ENCODE data around the gene RAB10. TPM values are rescaled to one million over a fixed set of nuclear protein-coding genes. Genes with fewer than 3 reads are reported as not detected.
A peak's percentile ranks its signal among the peaks of the same experiment; 100 is the strongest.
"Not testable (repeated sequence)": the region's sequence is repeated elsewhere in the genome, so short reads cannot be mapped to it uniquely, and the experiment has no call there.

The RAB10 gene
- total and polyA plus RNA-seq, 8 donors = 22.2 to 591 (median 71.7) TPM

DNA sequence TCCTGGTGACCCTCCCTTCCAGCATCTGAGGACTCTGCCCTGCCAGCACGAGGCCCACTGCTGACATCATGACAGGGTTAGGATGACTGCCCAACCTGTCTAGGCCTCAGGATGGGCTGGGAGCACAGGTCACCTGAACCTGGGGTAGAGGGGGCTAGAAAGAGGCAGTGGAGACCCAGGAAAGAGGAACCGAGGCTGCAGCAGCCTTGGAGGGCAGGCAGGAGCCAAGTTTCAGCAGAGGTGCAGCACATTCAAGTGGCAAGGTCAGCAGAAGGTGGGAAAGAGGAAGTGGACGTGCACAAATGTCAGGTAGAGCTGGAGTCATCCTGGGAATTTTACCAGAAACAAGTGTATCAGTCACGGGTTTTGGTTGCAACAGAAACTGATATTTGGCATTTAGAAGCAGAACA, 13.6 kb upstream of the RAB10 start:
- Histone ChIP-seq H3K4me3 (no peak overlapping the region), H3K27ac (no peak overlapping the region)
- TF ChIP-seq, protein P1, sequence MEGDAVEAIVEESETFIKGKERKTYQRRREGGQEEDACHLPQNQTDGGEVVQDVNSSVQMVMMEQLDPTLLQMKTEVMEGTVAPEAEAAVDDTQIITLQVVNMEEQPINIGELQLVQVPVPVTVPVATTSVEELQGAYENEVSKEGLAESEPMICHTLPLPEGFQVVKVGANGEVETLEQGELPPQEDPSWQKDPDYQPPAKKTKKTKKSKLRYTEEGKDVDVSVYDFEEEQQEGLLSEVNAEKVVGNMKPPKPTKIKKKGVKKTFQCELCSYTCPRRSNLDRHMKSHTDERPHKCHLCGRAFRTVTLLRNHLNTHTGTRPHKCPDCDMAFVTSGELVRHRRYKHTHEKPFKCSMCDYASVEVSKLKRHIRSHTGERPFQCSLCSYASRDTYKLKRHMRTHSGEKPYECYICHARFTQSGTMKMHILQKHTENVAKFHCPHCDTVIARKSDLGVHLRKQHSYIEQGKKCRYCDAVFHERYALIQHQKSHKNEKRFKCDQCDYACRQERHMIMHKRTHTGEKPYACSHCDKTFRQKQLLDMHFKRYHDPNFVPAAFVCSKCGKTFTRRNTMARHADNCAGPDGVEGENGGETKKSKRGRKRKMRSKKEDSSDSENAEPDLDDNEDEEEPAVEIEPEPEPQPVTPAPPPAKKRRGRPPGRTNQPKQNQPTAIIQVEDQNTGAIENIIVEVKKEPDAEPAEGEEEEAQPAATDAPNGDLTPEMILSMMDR (IDR thresholded peaks at IDR 0.05) = no peak
- TF ChIP-seq POLR2A (IDR thresholded peaks at IDR 0.05) (no peak), EP300 (IDR thresholded peaks at IDR 0.05) (no peak), POLR2AphosphoS5 (IDR thresholded peaks at IDR 0.05) (no peak)

DNA sequence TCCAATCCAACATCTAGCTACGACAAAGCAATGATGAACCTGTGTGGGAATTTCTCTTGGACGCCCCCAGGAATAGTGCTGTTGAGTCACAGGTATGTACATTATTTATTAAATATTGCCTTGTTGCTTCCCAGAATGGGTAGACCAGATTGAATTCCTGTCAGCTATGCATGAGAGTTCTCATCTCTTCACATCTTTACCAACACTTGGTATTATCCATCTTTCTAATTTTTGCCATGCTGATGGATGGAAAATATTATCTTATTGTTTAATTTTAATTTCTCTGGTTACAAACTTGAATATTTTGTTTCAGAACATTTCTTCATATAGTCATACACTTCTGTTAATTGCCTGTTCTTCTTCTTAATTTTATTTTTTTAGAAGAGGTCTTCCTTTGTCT, 9.6 kb upstream of the RAB10 start:
- H3K4me1 ChIP-seq = peaks cover 0 to 6% (median 0%) of the 10 kb centered on the region in 4 donors
- 87 to 99% (median 95%) methylated on average over 2 of the region's 2 CpGs for WGBS, 5 donors
- intact Hi-C loops (cut with DNase I; ENCODE audit: low total_unique reads) = no loop called here

More for the DNA sequence above, 13.6 kb upstream of the RAB10 start:
- DNase-seq = peak in 1 of 2 donors; percentile 23
- H3K27me3 ChIP-seq = no peaks in the 10 kb centered on the region
- intact Hi-C loops (cut with DNase I; ENCODE audit: low total_unique reads) = no loop called here
- peaks cover 10 to 45% (median 24%) of the 10 kb centered on the region in 4 donors for H3K4me1 ChIP-seq
- no peaks in the 10 kb centered on the region for H3K9me3 ChIP-seq
- H3K36me3 ChIP-seq = no peaks in the 10 kb centered on the region
- 66 to 87% (median 76%) methylated on average over 4 of the region's 4 CpGs for WGBS, 5 donors

DNA sequence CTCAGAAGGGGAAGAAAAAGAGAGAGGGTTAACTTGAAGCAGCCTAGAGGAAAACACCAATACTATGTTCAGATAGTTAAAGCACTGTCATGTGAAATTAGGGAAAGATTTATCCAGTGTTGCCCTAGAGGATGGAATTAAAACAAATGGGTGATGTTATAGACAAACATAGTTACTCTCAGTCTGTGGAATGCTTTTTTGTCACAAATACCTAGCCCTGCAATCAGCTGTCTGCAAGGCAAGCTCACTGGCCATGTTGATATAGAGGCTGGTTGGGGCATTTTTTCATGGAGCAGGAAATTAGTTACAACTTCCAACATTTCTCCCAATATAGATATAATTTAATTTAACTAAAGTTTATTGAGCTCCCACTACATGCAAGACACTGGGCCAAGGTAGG, 8.4 kb upstream of the RAB10 start:
- H3K36me3 ChIP-seq = no peaks in the 10 kb centered on the region

More for the DNA sequence above, 9.6 kb upstream of the RAB10 start:
- TF ChIP-seq EP300 (IDR thresholded peaks at IDR 0.05) = no peak
- no peak for TF ChIP-seq POLR2AphosphoS5 (IDR thresholded peaks at IDR 0.05)
- TF ChIP-seq, protein P1 (IDR thresholded peaks at IDR 0.05) = no peak
- no peak for TF ChIP-seq POLR2A (IDR thresholded peaks at IDR 0.05)
- Histone ChIP-seq H3K4me3 (no peak overlapping the region), H3K36me3 (no peaks in the 10 kb centered on the region), H3K27ac (no peak overlapping the region), H3K9me3 (no peaks in the 10 kb centered on the region), H3K27me3 (no peaks in the 10 kb centered on the region)
- DNase-seq = no peak

DNA sequence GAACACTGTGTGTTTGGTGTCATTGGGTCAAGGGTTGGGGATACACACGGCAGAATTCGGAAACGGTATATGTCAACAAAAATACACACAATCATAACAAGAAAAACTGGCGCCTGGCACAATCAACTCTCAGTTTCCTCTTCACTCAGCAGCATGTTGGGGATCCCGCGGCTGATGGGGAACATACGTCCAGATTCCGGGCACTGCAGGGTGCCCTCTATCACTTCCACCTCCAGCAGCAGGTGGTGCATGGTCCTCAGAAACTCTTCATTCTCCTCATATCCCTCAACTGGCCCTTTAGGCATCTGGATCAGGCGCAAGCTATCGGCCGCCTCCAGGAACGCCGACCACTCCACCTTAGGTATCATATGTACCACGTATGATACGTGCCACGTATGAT, 5.8 kb upstream of the RAB10 start:
- H3K27me3 ChIP-seq; DNase-seq; H3K27ac ChIP-seq; H3K4me3 ChIP-seq; intact Hi-C loops (cut with DNase I; ENCODE audit: low total_unique reads); H3K9me3 ChIP-seq; H3K36me3 ChIP-seq: not testable (repeated sequence)
- 90 to 96% (median 91%) methylated on average over 16 of the region's 16 CpGs for WGBS, 5 donors
- peaks cover 0 to 13% (median 7%) of the 10 kb centered on the region in 4 donors for H3K4me1 ChIP-seq

More for the DNA sequence above, 8.4 kb upstream of the RAB10 start:
- no peak for TF ChIP-seq POLR2A (IDR thresholded peaks at IDR 0.05)
- no peak for DNase-seq
- Histone ChIP-seq H3K27me3 (no peaks in the 10 kb centered on the region), H3K4me1 (no peaks in the 10 kb centered on the region), H3K9me3 (no peaks in the 10 kb centered on the region), H3K4me3 (no peak overlapping the region), H3K27ac (no peak overlapping the region)
- intact Hi-C loops (cut with DNase I; ENCODE audit: low total_unique reads) = no loop called here

DNA sequence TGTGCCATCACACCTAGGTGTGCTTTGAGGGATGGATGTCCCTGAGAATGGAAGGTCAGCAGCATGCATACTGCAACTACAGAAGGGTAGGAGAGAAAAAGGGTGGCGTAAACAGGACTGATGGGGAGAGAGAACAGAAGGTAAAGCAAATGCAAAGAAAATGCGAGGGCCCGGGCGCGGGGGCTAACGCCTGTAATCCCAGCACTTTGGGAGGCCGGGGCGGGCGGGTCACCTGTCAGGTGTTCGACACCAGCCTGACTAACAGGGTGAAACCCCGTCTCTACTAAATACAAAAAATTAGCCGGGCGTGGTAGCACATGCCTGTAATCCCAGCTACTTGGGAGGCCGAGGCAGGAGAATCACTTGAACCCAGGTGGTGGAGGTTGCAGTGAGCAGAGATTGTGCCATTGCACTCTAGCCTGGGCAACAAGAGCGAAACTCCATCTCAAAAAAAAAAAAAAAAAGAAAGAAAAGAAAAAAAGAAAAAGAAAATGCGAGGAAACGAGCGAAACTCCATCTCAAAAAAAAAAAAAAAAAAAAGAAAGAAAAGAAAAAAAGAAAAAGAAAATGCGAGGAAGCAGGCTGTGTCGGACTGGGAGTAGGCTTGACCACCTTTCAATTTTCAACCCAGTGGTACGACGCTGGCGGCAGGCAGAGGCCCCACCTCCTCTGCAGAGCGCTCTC, 1.2 kb upstream of the RAB10 start:
- Histone ChIP-seq H3K4me1 (peaks cover 18 to 40% (median 32%) of the 10 kb centered on the region in 4 donors), H3K27ac (peak overlapping the region; percentile 97 to 99 (median 99)), H3K4me3 (peak overlapping the region; percentile 82 to 93 (median 91))
- H3K27me3 ChIP-seq; H3K36me3 ChIP-seq; intact Hi-C loops (cut with DNase I; ENCODE audit: low total_unique reads); H3K9me3 ChIP-seq: not testable (repeated sequence)
- peak in 1 of 2 donors; percentile 22 for DNase-seq
- 18 to 44% (median 20%) methylated on average over 22 to 24 of the region's 24 CpGs for WGBS, 5 donors

DNA sequence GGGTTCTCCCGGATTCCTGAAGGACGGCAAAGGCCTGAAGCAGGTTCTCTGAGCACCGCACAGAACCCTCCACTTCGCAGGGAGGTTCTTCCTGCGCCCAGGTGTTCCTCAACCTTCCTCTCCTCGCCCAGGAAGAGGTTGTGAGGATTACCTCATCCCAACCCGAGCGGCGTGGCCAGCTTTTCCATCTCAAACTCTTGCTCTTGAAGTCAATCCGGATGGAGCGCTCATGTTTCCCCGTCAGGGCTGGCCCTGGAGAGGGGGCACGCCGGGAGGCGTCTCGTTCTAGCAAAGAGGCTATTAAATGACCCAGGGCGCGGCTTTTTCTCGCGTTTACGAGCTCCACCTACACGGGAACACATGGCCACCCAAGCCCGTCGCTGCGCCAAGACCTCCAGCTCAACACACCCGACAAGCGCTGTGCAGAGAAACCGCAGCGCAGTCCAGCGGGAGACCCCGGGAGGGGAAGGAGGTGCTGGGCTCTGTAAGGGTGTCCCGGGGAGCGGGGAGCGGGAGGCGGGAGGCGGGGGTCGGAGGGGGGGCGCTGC, 540 bp upstream of the RAB10 start:
- Histone ChIP-seq H3K27me3 (no peaks in the 10 kb centered on the region), H3K27ac (peak overlapping the region; percentile 97 to 99 (median 99)), H3K4me3 (peak overlapping the region; percentile 82 to 93 (median 91)), H3K4me1 (peaks cover 20 to 46% (median 38%) of the 10 kb centered on the region in 4 donors), H3K9me3 (no peaks in the 10 kb centered on the region), H3K36me3 (peaks cover 0 to 12% (median 5%) of the 10 kb centered on the region in 4 donors)
- intact Hi-C loops (cut with DNase I; ENCODE audit: low total_unique reads) = no loop called here
- peak in 1 of 2 donors; percentile 74 for DNase-seq
- TF ChIP-seq POLR2A (IDR thresholded peaks at IDR 0.05) (peak in 1 of 4 donors; percentile 53), EP300 (IDR thresholded peaks at IDR 0.05) (no peak), POLR2AphosphoS5 (IDR thresholded peaks at IDR 0.05) (peak in 1 of 3 donors; percentile 48)
- TF ChIP-seq, protein P1 (IDR thresholded peaks at IDR 0.05) = no peak
- 0 to 1% (median 0%) methylated on average over 24 to 38 of the region's 38 CpGs for WGBS, 5 donors

All from stomach (tissue), 9 donors.